NCI-H2029 (cell line): ENCODE data around the gene KLK13.

ENCODE experiments used
- DNase-seq: peaks from one replicate; lab custom pipeline; 2025; lab: John Stamatoyannopoulos, UW

Gene KLK13

DNA sequence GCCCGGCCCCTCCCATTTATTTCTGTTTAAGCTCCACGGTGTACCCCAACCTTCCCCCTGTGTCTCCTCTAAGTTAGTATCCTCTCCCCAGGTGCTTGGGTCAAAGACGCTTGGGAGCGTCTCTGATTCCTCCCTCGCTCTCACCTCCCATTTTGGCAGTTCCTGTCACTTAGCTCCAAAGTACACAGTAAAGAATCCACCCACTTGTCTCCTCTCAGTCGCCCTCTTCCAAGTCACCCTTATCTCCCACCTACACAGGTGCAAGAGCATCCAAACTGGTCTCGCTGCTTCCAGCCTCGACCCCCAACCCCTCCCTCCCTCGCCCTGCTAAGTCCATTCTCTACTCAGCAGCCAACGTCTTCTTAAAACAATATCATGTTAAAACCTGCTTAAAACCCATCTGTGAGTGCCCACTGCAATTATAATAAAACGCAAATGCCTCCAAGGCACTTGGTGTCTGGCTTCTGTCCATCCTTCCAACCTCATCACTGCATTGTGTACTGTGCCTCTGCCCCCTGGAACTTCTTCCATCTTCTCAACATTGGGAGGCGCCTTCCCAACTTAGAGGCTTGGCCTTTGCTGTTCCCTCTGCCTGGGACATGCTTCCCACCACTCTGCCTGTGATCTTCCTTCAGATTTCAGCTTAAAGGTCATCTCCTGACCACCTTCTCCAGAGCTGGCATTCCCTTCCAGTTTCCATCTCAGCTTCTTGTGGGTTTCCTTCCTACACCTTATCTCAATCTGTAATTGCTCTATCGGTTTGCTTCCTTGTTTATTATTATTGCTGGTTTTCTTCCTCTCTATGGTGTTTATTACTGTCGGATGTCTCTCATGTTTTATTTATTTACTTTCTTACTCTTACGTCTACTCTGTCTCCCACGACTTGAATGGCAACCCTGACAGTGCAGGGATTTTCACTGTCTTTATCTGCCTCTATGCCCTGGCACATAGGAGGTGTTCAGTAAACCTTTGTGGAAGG, 27.3 kb upstream of the KLK13 start:
- DNase-seq = peak; percentile 65

DNA sequence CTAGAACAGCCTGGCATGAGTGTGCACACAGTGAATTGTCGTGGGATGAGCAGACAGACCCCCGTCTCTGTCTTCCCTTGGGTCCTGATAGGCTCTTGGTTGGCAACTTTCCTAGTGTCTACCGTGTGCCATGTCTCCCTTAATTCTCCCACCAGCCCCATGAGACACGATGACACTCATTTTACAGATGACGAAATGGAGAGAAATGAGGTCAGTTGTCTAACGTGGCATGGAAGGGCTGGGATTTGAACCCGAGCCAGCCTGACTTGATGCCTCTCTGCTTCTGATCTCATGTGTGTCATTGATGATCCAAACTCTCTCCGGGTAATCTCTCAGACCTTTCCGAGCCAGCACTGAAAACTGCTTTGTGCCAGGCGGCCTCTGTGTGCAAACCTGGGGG, 26.2 kb upstream of the KLK13 start:
- peak; percentile 27 for DNase-seq

DNA sequence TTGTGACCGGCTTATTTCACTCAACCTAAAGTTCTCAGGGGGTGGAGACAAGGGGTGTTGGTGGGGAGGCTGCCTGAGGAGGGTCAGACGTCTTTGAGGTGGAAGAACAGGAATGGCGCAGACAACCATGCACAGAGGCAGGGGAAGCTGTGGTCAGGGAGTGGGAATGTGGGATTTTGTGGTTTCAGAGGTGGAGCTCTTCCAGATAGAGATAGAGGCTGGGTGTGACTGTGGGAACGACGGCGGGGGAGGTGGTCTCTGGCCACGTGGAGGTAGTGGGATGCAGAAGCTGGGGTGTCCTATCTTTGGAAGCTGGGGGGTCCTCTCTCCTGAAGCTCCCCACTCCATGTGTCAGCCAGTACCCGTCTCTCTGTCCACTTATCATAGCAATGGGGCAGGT, 25.6 kb upstream of the KLK13 start:
- peak; percentile 71 for DNase-seq

DNA sequence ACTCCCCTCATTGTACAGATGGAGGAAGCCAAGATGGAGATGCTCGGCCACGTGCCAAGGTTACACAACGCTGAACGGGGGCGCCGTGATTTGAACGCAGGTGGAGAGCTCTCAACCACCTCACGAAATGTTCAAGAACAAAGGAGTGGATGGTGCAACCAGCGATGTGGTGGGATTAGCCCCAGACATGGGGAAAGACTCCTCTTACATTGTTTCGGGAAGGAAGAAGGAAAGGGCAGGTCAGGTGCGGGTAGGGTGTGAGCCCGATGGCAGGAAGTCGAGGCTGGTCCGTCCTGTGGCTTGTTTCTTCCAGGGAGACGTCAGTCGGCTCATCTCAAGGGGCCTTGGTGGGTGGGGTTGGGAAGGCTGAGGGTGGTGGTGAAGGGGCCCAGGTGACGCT, 24.9 kb upstream of the KLK13 start:
- peak; percentile 96 for DNase-seq

DNA sequence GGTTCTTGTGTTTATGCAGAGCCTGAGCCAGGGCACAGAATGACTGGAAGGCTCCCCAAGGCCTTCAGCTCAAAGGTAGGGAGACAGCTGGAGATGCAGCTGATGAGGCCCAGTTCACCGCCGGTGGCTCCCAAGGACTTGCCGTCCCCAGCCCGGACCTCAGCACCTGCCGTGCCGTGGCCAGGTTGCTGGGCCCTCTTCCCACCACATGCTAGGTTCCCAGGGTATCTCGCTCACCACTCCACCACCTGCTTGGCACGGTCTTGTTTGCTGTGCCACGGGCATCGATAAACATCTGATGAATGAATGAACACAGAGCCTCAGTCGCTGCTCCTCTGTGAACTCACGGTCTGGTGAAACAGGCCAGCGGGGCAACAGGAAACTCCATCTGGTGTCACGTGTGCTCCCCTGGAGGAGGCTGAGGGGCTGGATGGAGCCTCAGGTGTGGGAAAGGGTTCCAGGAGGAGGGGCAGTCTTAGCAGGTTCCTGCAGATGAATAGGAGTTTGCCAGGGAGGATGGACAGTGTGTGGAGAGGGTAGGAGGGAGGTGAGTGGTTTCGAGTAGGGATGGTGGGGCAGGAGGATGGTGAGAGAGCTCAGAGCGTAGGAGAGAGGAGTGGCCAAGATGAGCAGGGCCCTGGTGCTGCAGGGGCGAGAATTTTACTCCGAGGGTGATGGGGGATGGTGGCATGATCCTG, 21.4 kb upstream of the KLK13 start:
- peak; percentile 82 for DNase-seq

DNA sequence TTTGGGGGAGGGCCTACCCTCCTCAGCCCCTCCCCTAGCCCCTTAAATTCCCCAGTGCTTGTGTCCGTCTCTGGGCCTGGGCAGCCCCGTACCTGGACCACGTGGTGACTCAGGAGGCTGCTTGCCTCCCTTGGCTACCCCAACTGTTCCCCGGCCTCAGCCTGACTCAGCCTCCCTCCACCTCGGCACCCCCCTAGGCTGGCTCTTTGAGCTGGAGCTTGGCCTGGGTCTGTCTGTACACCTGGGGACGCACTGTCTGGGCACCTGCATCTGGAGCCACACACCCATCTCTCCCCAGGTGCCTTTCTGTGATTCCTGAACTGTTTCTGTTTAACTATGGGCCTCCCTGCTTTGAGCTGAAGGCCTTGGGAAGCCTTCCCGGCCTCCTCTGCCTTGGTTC, 19.6 kb upstream of the KLK13 start:
- no peak for DNase-seq

DNA sequence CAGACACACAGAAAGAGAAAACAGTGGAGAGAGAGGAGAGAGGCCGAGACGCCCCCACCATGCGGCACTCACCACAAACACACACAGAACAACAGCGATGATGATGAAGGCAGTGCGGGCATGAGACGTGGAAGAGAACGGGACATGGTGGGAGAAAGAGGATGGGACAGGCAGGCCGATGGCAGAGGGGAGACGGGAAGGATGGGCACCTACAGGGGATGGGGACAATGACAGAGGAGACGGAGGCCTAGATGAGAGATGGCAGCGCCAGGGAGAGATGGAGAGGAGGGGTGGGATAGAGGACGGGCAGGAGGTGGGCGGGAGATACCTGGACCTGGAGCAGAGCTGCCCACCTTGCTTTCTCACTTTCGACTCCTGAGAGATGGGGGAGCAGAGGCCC, 18.9 kb upstream of the KLK13 start:
- DNase-seq = no peak

DNA sequence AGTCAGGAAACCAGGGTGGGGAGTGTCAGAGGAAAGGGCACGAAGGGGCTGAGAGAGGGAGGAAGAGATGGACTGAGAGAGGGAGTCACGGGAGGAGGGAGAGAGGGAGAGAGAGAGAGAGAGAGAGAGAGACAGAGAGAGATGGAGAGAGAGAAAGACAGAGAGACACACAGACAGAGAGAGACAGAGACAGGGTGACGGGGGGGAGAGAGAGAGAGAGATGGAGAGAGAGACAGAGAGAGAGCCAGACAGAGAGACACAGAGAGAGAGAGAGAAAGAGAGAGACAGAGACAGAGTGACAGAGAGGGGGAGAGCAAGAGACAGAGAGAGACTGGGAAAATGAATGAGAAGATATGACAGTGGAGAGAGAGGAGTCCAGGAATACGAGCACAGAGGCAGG, 18.3 kb upstream of the KLK13 start:
- no peak for DNase-seq

DNA sequence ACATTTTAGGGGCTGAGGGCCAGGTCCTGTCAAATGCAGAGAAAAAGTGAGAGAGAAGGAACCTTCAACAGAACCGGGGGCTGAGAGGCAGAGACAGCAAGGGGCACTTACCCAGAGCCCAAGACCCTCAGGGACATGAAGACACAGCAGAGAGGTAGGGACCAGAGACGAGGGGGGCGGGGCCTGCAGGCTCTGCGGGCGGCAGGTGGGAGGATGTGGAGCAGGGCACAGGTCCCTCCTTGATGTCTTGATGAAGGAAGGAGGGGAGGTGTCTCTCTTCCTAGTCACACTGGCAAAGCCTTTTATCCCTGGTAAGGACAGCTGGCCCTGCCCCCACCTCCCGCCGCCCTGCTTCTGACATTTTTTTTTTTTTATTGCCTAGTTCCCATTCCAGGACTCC, 17.7 kb upstream of the KLK13 start, which contains the start of gene KLK14:
Gene KLK14, minus strand, starts transcription at position 277 of the 400 bp plus-strand sequence. Its CDS starts 273 bp downstream, at position 4.
- DNase-seq = no peak

DNA sequence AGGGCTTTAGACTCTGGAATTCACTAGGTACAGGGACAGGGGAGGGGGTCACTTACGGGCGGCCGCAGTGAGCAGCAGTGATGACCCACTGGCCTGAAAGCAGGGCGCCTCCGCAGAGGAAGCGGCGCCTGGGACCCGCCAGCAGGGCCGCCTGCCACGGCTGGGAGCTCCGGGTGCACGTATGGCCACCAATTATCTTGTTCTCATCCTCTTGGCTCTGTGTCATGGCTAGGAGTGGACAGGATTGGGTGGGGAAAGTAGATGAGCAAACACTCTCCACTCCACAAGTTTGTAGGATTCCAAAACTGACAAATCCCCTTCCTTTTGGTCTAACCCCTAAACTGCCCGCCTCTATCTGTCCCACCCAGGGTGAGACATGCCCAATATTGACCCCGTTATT, 16.6 kb upstream of the KLK13 start:
- no peak for DNase-seq

DNA sequence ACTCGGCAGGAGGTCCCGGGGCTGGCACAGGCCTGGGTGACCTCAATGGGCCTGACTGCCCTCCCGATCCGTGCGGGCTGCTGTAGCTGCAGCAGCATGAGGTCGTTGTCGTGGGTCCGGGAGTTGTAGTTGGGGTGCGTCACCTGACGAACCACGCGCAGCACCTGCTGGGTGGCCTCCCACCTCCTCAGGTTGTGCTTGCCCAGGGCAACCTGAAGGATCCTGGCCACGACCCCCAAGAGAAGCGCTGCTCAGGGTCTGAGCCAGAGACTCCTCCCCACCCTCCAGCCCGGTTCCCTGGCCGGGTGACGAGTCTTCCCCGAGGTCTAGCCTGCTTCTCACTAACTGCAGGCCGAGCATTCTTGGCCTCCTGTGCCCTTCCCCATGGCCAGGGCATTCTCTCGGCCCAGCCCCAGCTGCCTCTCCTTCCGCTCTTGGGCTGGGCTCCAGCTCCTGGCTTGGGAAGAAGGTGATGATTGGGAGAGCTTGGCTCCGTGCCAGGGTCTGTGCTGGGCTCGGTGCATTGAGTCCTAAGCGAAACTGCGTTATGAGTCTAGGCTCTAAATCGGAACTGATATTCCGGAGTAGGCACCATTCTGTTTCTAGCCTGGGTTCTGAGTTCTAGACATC, 14.7 kb upstream of the KLK13 start:
- peak; percentile 87 for DNase-seq

DNA sequence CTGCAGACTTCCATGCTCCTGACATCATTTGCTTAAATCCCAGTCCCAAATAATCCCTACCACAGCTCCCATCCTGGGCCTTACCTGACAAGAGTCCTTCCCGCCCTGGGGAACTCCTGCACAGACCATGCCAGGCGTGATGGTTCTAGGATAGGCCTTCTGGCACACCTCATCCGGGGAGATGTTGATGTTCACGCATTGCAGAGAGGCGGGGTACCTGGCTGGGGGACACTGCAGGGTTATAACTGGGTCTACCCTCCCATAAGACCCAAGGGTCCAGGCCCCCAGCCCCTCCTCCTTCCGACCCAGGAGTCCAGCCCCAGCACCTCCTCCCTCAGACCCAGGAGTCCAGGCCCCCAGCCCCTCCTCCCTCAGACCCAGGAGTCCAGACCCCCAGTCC, 13.8 kb upstream of the KLK13 start:
- no peak for DNase-seq

DNA sequence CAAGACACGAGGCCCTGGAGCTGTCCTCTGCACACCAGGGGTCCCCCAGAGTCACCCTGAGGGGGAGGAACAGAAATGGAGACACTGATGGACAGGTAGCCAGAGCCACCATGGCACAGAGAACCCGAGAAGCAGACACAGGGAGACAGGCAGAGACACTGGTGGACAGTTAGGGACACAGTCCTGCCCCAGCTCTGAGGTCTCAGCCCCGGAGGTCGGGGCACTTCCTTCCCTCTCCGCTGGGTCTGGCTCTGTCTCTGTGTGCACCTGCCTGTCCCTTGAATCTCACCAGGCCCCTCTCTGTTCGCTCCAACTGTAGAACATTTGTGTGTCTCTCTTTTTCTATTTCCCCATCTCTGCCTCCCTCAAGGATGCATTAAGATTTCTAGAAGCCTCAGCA, 13.2 kb upstream of the KLK13 start:
- DNase-seq = no peak

DNA sequence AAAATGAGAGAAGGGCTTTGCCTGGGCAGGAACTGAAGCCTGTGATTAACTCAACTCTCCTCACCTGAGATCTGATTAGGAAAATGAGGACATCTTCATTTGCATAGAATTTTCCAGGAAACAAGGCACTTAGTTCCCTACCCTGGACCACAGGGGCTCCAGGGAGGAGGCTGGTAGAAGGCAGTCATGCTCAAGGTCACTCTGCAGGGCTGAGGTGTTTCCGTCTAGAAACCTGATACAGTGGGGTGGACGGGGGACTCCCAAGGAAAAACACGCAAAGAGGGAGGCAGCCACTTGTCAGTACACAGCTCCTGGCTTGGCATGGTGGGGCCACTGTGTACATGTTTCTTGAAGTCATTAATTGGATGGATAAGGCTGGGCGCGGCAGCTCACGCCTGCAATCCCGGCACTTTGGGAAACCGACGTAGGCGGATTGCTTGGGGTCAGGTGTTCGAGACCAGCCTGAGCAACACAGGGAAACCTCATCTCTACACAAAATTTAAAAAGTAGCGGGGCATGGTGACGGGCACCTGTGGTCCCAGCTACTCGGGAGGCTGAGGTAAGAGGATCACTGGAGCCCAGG, 11.8 kb upstream of the KLK13 start:
- DNase-seq = no peak

DNA sequence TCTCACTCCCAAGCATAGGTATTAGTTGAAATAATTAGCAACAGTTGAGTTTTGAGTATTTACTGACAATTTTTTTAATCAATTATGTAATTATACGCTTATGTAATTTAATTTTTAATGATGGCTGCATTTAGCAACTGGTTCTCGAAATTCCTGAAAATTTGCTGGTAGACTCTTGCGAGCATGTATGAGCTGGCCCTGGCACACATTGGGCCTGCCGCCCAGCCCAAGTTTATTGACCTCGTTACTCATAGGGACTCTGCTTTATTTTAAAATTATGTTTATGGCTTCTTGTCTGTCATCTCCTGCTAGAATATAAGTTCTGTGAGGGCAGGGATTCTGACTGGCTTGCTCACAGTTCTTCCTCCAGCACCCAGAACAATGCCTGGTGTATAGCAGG, 11.1 kb upstream of the KLK13 start:
- no peak for DNase-seq

DNA sequence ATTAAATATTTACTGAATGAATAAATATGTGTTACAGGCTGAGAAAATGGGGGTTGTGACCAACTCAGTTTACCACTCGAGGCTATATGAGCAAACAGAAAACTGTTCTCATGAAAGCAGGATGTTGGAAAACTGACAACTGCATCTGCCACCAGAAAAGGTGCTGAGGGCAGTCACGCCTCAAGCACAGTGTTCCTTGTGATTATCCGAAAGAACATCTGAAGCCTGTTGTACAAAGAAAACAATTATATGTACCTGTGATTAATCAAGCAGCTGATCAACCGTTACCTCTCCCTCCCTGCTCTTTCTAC, 6.2 kb upstream of the KLK13 start:
- DNase-seq = peak; percentile 72

DNA sequence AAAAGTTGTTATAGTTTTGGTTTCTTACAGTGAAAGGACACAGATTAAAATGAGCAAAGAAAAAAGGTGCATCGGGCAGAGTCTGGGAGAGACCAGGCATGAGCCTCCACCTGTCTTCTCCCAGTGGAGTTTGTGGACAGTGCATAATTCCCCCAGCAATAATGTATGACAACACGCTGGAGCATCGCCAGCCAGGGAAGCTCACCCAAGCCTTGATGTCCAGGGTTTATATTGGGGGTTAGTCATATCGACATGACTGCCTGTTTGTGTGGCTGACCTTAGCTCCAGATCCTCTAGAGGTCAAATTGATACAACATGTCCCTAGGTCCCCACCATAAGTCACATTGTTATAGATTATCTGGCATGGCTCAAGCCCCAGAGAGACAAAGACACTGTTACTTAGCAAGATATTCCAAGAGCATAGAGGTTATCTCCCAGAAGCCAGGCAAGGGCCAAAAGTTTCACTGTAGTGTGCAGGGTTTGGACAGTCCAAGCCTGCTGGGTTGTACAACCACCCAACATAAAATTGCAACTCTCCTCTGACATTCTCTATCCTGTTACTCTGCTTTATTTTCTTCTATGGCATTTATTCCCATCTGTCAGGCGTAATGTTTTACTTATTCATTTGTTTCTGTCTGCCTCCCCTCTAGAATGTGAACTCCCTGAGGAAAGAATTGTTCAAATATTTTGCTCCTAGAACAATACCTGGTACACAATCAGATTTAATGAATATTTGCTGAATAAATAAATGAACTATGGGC, 5.6 kb upstream of the KLK13 start:
- DNase-seq = peak; percentile 30

DNA sequence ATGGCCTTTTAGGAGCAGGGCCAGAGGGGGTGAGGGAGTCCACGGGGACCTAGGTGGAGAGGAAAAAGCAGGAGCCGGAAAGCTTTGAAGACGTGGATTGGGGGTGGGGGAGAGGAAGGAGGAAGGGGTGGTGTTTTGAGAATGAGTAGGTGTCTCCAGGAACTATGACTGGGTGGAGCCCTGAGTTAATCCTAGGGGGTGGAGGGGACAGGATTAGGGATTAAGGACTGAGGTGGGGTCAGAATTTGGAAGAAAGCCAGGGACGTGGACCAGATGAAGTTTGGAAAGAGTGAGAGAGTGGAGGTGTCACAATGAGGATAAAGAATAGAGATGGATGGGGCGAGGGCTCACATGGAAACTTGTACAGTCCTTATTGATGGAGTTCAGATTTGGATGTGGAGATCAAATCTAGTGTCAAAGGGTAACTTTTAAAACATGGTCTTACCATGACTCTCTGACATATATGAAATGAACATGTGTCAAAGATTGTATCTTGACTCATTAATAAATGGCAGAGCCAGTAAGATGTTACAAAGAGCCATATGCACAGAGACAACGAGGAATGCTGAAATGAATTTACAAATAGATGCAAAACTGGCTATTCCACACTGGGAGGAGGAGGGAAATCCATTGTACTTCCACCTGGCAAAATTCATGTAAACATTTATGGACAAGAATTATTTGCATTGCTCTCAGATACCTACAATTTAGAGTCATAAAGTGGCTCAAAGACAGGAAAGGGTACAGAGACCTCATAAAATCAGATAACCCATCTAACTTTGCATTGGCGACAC, 1.7 kb upstream of the KLK13 start:
- no peak for DNase-seq

DNA sequence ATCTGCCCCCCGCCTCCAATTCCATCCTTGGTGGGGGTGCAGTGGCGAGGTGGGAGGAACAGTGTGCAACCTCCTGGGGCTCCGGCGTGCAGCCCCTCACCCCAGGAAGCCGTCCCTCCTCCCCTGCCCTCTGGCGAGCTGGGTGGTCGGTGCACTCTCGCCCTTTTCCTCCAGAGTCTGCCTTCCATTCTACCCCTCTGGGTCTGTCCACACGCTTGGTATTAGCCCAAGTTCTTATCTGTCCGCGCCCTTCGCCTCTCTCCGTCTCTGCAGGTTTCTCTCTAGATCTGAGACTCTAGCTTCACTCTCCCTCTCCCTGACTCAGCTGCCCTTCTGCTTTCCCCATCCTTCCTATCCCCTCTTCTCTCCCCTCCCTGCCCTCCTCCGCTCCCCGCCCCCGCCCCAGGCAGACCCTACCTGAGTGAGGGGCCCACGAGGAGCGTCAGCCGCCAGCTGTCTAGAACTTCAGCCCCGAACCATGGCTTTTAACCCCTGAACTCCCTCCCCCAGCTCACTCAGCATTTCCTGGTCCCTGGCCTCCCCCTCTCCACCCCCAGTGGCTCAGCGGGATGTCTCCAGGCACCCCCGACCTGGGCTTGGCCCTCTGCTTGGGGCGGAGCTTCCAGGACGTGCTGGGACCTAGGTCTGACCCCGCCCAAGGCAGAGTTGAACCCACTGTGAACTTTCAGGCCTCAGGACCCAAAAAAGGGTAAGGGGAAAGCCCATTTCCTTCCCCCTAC, 499 bp upstream of the KLK13 start:
- DNase-seq = no peak

DNA sequence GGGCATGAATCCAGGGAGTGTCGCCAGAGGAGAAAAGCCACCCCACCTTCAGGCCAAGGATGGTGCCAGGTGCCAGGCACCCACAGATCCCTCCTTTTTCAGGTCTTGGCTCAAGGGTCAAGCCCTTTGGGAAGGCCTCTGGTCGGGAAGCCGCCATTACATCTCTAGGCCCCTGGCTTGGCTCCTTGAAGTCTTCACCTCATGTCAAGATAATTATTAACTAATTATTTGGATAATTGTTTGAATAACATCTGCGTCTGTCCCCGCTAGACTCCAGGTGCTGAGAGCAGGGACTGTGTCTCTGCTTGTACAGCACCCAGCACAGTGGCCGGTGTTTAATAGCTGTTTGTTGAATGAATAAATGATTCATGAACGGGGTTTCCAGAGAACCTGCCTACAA, 1.2 kb downstream of the KLK13 start:
- no peak for DNase-seq
